GM18508 (cell line): ENCODE measurements around the gene ANKRD13A.

ENCODE experiments used
- ATAC-seq: cut with Tn5 transposase; IDR thresholded peaks from one replicate; pipeline ENCODE4 v1.9.1; 2021; ENCODE audit warnings: moderate number of reproducible peaks; ENCODE audit not compliant: insufficient read depth, unreplicated experiment

The ANKRD13A gene

GRCh38 chr12:109998904-109999648, at the start of gene ANKRD13A:
ANKRD13A (plus strand) TSS chr12:109999430; CDS start chr12:109999689, 259 bp downstream.
- no peak for ATAC-seq

DNA sequence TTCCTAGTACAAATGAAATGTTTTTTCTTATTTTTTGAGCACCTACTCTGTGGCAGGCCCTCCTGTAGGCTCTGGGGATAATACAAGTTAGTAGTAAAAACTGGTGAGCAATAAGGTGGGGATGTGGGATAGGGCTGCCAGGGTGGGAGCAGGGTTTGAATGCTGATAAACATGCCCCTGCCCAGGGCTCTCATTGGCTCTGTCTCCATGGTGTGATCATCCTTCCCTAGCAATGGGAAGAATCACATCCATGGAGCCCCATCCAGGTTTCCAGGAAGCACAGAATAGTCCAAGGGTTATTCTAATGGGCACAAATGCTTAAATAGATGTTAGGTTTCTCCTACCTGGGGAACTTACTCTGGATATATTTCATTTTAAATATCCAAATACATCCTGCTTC, 48.6 kb upstream of the ANKRD13A start:
- ATAC-seq = no peak

DNA sequence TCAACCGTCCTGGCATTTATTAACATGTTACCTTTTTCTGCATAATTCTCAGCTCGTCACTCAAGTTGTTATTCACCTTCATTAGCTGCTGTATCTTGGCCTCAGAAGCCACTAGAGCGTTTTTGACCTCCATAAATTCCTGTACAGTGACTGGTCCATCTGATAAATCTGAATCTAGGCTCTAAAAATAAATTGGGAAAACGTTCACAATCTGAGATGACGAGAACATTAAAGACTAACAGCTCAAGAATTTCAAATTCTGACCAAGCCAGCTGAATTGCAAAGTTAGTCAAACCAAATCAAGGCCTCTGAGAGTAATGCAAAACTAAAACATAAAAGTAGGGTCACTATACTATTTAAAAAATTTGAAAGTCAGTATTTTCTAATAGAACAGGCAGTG, 48.1 kb upstream of the ANKRD13A start:
- no peak for ATAC-seq

GRCh38 chr12:109951751-109952150, 47.5 kb upstream of the ANKRD13A start:
- no peak for ATAC-seq

DNA sequence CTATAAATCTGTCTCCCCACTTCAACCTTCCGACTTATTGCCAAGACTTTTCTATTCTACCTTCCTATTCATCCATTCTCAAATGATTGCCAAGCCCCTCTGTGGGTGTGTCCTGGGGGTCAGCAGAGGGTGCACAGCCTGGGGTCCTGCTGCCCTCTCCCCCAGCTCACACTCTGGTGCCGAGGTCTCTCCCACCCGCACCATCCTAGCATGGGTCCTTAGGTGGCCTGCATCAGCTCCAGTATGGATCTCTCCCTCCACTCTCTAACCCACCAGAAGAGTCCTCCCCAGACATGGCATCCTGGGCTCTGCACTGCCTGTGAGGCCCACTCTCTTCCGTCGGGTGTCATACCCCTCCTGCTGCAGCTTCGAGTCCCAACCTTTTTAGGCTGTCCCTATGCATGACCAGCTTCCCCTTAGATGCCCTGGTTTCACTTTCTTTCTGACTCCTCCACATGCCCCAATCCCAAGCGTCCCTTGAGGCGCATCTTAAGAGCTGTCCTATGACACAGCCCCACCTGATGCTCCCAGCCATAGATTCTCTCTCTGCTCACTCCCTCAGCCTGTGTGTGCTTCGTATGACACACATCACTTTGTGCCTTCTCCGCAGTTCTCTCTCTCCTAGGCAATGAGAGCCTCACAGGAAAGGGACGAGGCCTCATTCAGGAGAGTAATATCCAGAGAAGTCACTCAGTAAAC, 46.9 kb upstream of the ANKRD13A start:
- no peak for ATAC-seq

GRCh38 chr12:109952873-109953272, 46.4 kb upstream of the ANKRD13A start:
- ATAC-seq = no peak

DNA sequence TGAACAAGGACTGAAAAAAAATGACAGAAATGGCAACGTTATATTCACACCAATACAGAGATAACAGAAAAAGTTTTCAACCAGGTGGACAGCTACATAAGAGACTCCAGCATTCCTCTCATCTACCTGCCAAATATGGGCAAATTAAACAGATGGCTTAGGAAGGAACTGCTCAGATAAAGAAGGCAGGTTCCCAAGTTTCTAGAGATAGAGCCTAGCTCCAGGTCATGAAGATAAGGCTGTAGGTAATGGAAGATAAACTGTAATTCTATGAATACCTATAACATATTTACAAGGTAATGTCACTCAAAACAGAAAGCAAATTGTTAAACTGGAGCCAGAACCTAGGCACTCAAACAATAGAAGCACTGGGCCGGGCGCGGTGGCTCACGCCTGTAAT, 45.6 kb upstream of the ANKRD13A start:
- no peak for ATAC-seq

DNA sequence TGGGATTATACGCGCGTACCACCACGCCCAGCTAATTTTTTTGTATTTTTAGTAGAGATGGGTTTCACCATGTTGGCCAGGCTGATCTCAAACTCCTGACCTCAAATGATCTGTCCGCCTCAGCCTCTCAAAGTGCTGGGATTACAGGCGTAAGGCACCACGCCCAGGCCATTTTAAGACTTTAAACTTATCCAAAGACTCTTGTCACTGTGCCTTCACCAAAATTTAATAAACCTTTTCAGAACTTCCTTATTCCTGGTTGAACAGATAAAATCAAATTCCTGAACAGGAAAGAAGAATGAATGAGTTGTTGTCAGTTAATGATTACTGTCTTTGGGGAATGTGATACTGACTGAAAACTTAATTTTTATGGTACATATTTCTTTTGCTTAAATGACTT, 40.9 kb upstream of the ANKRD13A start:
- ATAC-seq = no peak

DNA sequence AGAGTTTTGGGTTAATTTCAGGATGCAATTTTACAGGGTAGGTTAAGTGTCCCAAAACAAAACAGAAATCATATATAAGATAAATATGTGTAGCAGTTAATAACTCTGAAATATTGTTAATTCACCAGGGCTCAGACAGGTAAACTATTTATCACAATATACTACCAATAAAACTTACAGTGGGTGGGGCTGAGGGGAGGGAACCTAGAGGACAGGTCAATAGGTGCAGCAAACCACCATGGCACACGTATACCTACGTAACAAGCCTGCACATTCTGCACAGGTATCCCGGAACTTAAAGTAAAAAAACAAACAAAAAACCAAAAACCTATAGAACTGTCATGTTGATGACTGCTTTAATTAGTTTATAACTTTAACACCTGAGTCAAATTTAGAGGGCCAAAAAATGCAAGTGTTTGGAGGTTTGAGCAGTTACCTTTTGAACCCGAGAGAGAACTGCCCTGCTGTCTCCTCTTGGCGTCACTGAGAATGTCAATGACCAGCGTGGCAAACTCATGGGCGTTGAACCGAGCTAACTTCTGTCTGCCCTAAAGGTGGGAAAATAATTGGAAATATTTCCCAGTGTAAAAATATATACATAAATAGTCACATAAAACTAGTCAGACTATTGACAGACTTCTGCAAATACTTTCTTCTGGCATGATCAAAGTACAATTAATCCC, 39.7 kb upstream of the ANKRD13A start:
- no peak for ATAC-seq

- ATAC-seq = no peak
These were observed 38.0 kb upstream of the ANKRD13A start for GRCh38 chr12:109961201-109961600.

DNA sequence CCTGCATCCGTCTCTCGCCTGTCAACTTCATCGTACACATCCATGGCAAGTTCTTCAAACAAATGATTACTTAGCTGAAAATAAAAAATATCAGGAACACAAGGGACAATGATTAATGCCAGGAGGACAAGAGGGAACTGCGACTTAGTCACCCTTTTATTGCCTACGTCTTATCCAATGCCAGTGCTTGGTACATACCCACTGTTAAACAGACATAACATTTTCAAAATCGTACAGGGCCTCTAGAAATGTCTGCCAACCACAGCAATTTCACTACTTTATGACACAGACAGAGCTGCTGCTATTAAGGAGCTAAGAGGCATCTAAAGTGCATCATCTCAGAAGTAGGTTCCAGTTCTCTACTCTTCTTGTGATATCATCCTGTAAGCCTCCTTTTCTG, 37.6 kb upstream of the ANKRD13A start:
- no peak for ATAC-seq

- no peak for ATAC-seq
These were observed 36.8 kb upstream of the ANKRD13A start for GRCh38 chr12:109962398-109962797.

DNA sequence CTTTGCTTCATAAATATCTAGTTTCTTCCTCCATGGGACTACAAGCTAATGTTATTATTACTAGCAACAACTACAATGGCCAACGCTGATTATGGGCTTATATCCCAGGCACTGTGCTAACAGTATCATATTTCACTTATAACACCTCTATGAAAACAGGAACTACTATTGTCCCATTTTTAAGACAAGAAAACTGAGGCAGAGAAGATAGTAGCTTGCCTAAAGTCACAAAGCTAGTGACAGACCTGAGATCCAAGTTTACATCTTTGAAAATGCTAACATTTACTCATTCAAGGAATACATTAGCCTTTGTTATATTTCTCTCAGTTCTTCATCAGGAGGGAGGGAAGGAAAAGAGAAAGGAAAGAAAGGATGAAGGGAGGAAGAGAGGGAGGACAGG, 35.9 kb upstream of the ANKRD13A start:
- no peak for ATAC-seq

- ATAC-seq = no peak
These were observed 35.3 kb upstream of the ANKRD13A start for GRCh38 chr12:109963743-109964429.

GRCh38 chr12:109966546-109966945, 32.7 kb upstream of the ANKRD13A start:
- no peak for ATAC-seq

GRCh38 chr12:109967383-109968031, 31.7 kb upstream of the ANKRD13A start:
- ATAC-seq = no peak

DNA sequence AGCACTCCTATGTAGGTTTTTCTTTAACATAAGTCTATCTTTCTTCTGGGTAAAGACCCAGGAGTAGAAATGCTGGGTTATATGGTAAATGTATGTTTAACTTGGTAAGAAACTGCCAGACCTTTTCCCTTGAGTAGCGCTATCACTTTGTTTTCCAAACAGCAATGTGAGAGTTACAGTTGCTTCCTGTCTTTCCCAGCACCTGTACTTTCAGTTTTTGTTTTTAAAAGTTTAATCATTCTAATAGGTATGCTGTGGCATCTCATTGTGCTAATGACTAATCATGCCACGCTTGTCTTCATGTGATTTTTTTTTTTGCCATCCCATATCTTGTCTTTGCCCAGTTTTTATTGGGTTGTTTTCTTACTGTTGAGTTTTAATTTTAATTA, 31.2 kb upstream of the ANKRD13A start:
- ATAC-seq = no peak

GRCh38 chr12:109968801-109969200, 30.4 kb upstream of the ANKRD13A start:
- ATAC-seq = no peak

GRCh38 chr12:109972821-109973220, 26.4 kb upstream of the ANKRD13A start:
- no peak for ATAC-seq

GRCh38 chr12:109981311-109981710, 17.9 kb upstream of the ANKRD13A start:
- no peak for ATAC-seq
